ENCODE results near the gene EFNA1.

DNA sequence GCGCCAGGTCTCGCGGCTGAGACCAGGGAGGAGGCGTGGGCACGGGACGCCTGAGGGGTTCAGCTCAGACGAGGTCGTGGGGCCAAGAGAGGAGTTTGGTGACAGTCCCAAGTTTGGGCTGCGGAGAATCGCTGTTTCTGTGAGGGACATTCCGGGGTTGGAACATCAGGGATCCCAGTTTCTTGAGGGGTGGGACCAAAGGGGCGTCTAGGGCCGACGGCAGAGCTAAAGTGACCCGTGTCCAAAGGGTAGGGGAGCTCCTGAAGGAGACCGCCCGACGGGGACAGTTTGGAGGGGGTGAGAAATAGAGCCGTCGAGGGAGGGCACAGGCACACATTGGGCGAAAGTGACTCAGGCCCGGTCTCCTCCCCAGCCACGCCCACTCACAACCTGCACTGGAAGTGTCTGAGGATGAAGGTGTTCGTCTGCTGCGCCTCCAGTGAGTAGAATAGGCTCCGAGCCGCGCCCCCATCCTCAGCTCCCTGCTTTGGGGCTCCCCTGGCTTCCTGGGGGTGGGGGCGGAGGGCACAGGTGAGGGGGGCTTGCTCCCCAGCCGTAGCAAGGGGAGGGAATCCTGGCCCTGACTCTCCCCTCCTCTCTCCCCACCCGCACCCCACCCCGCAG, 42.1 kb upstream of the EFNA1 start:
- no peak for TF ChIP-seq JUND (IDR thresholded peaks at IDR 0.05)
- TF ChIP-seq, protein P1, sequence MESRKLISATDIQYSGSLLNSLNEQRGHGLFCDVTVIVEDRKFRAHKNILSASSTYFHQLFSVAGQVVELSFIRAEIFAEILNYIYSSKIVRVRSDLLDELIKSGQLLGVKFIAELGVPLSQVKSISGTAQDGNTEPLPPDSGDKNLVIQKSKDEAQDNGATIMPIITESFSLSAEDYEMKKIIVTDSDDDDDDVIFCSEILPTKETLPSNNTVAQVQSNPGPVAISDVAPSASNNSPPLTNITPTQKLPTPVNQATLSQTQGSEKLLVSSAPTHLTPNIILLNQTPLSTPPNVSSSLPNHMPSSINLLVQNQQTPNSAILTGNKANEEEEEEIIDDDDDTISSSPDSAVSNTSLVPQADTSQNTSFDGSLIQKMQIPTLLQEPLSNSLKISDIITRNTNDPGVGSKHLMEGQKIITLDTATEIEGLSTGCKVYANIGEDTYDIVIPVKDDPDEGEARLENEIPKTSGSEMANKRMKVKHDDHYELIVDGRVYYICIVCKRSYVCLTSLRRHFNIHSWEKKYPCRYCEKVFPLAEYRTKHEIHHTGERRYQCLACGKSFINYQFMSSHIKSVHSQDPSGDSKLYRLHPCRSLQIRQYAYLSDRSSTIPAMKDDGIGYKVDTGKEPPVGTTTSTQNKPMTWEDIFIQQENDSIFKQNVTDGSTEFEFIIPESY (IDR thresholded peaks at IDR 0.05): no peak
- no peak for TF ChIP-seq FOXA1 (IDR thresholded peaks at IDR 0.05)
- TF ChIP-seq, protein P2, sequence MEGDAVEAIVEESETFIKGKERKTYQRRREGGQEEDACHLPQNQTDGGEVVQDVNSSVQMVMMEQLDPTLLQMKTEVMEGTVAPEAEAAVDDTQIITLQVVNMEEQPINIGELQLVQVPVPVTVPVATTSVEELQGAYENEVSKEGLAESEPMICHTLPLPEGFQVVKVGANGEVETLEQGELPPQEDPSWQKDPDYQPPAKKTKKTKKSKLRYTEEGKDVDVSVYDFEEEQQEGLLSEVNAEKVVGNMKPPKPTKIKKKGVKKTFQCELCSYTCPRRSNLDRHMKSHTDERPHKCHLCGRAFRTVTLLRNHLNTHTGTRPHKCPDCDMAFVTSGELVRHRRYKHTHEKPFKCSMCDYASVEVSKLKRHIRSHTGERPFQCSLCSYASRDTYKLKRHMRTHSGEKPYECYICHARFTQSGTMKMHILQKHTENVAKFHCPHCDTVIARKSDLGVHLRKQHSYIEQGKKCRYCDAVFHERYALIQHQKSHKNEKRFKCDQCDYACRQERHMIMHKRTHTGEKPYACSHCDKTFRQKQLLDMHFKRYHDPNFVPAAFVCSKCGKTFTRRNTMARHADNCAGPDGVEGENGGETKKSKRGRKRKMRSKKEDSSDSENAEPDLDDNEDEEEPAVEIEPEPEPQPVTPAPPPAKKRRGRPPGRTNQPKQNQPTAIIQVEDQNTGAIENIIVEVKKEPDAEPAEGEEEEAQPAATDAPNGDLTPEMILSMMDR (IDR thresholded peaks at IDR 0.05; ENCODE audit: low read depth, low read length, missing input control): no peak
- no peak for TF ChIP-seq HNF4A (conservative IDR thresholded peaks at IDR 0.05)

All from liver (tissue), 3 donors.